Astrocyte (in vitro differentiated cells and primary cell): ENCODE data around the gene USP35. TPM values are rescaled to one million over a fixed set of nuclear protein-coding genes. Genes with fewer than 3 reads are reported as not detected.

Source experiments
- DNase-seq: peaks from one replicate; pipeline ENCODE4 v3.0.0-alpha.2; 2010; ENCODE audit warnings: low read depth
- FAIRE-seq: peaks from 2 replicates; lab custom pipeline; 2011; peaks lifted over from hg19 to GRCh38; lab: Jason Lieb, UNC
- H2AFZ ChIP-seq: 2 replicates; pipeline ENCODE4 v1.6.0; 2012; ENCODE audit warnings: low read depth, low read length, inconsistent platforms
- H3K27ac ChIP-seq: 2 replicates; pipeline ENCODE4 v1.5.1; 2011; ENCODE audit warnings: low read depth, low read length, inconsistent platforms
- H3K27me3 ChIP-seq: 2 replicates; pipeline ENCODE4 v1.6.0; 2011; ENCODE audit warnings: low read length, inconsistent platforms; ENCODE audit not compliant: insufficient read depth
- H3K36me3 ChIP-seq: 2 replicates; pipeline ENCODE4 v1.5.1; 2011; ENCODE audit warnings: low read length, inconsistent platforms; ENCODE audit not compliant: insufficient read depth
- H3K4me1 ChIP-seq: 2 replicates; pipeline ENCODE4 v1.5.1; 2011; ENCODE audit warnings: low read length, inconsistent platforms; ENCODE audit not compliant: insufficient read depth
- H3K4me2 ChIP-seq: 2 replicates; pipeline ENCODE4 v1.6.0; 2012; ENCODE audit warnings: low read length, inconsistent platforms
- H3K4me3 ChIP-seq: 2 replicates; pipeline ENCODE4 v1.5.1; 2011; ENCODE audit warnings: low read depth, mild to moderate bottlenecking, low read length, inconsistent platforms; ENCODE audit not compliant: insufficient read depth
- H3K79me2 ChIP-seq: 2 replicates; pipeline ENCODE4 v1.6.0; 2012; ENCODE audit warnings: mild to moderate bottlenecking, low read length, inconsistent platforms; ENCODE audit not compliant: insufficient read depth
- H3K9ac ChIP-seq: 2 replicates; pipeline ENCODE4 v1.6.0; 2012; ENCODE audit warnings: mild to moderate bottlenecking, low read length, inconsistent platforms
- H3K9me3 ChIP-seq: 2 replicates; pipeline ENCODE4 v1.5.1; 2012; ENCODE audit warnings: low read depth, mild to moderate bottlenecking, low read length, inconsistent platforms; ENCODE audit not compliant: insufficient read depth
- H4K20me1 ChIP-seq: 2 replicates; pipeline ENCODE4 v1.6.0; 2012; ENCODE audit warnings: low read length, inconsistent platforms; ENCODE audit not compliant: insufficient read depth
- H3K27ac Mint-ChIP-seq: one replicate; pipeline ENCODE4 v1.8.0; 2021; ENCODE audit warnings: mild to moderate bottlenecking, mixed read lengths; ENCODE audit not compliant: unreplicated experiment
- H3K27me3 Mint-ChIP-seq: one replicate; pipeline ENCODE4 v1.8.0; 2021; ENCODE audit warnings: low read depth, mixed read lengths; ENCODE audit not compliant: unreplicated experiment
- H3K36me3 Mint-ChIP-seq: one replicate; pipeline ENCODE4 v1.8.0; 2021; ENCODE audit warnings: low read depth, mixed read lengths; ENCODE audit not compliant: unreplicated experiment
- H3K4me1 Mint-ChIP-seq: one replicate; pipeline ENCODE4 v1.8.0; 2021; ENCODE audit warnings: low read depth, mixed read lengths; ENCODE audit not compliant: unreplicated experiment
- H3K4me3 Mint-ChIP-seq: one replicate; pipeline ENCODE4 v1.8.0; 2021; ENCODE audit warnings: mild to moderate bottlenecking, moderate library complexity, mixed read lengths; ENCODE audit not compliant: unreplicated experiment
- H3K9me3 Mint-ChIP-seq: one replicate; pipeline ENCODE4 v1.8.0; 2021; ENCODE audit warnings: mild to moderate bottlenecking, mixed read lengths; ENCODE audit not compliant: unreplicated experiment
- EZH2 ChIP-seq: IDR thresholded peaks from 2 replicates; pipeline ENCODE4 v1.6.1; 2012; ENCODE audit warnings: mild to moderate bottlenecking, low read length, inconsistent platforms; ENCODE audit not compliant: insufficient read depth
- total RNA-seq: library from RNA; stranded (reverse); gene quantifications from 2 replicates; pipeline ENCODE4 v1.2.1, GENCODE V29; 2021
- TF ChIP-seq, protein P1 (sequence below): IDR thresholded peaks from 2 replicates; pipeline ENCODE4 v1.5.1; 2011; ENCODE audit warnings: low read depth, mild to moderate bottlenecking, inconsistent platforms, low read length, moderate library complexity; ENCODE audit not compliant: insufficient read depth

USP35 gene
- total RNA-seq, 1 donor from 2014 or later = 16.2 TPM

GRCh38 chr11:78196661-78197091 lies 8.0 kb downstream of the USP35 start:
- Histone ChIP-seq H3K79me2 (peaks cover 21% of the 10 kb centered on the region), H4K20me1 (peaks cover 95% of the 10 kb centered on the region), H2AFZ (no peak overlapping the region), H3K36me3 (peaks cover 10% of the 10 kb centered on the region), H3K4me2 (no peak overlapping the region), H3K9ac (no peak overlapping the region), H3K27ac (no peak overlapping the region), H3K27me3 (no peaks in the 10 kb centered on the region), H3K4me1 (peaks cover 3% of the 10 kb centered on the region), H3K9me3 (no peaks in the 10 kb centered on the region), H3K4me3 (no peak overlapping the region)
- FAIRE-seq = no peak
- H3K36me3 Mint-ChIP-seq = peaks cover 19% of the 10 kb centered on the region
- DNase-seq = no peak
- H3K9me3 Mint-ChIP-seq = no peaks in the 10 kb centered on the region
- no peak overlapping the region for H3K4me3 Mint-ChIP-seq
- peaks cover 13% of the 10 kb centered on the region for H3K4me1 Mint-ChIP-seq
- TF ChIP-seq, protein P1, sequence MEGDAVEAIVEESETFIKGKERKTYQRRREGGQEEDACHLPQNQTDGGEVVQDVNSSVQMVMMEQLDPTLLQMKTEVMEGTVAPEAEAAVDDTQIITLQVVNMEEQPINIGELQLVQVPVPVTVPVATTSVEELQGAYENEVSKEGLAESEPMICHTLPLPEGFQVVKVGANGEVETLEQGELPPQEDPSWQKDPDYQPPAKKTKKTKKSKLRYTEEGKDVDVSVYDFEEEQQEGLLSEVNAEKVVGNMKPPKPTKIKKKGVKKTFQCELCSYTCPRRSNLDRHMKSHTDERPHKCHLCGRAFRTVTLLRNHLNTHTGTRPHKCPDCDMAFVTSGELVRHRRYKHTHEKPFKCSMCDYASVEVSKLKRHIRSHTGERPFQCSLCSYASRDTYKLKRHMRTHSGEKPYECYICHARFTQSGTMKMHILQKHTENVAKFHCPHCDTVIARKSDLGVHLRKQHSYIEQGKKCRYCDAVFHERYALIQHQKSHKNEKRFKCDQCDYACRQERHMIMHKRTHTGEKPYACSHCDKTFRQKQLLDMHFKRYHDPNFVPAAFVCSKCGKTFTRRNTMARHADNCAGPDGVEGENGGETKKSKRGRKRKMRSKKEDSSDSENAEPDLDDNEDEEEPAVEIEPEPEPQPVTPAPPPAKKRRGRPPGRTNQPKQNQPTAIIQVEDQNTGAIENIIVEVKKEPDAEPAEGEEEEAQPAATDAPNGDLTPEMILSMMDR = no peak
- TF ChIP-seq EZH2 = no peak
- H3K27me3 Mint-ChIP-seq = no peaks in the 10 kb centered on the region
- H3K27ac Mint-ChIP-seq = no peak overlapping the region

DNA sequence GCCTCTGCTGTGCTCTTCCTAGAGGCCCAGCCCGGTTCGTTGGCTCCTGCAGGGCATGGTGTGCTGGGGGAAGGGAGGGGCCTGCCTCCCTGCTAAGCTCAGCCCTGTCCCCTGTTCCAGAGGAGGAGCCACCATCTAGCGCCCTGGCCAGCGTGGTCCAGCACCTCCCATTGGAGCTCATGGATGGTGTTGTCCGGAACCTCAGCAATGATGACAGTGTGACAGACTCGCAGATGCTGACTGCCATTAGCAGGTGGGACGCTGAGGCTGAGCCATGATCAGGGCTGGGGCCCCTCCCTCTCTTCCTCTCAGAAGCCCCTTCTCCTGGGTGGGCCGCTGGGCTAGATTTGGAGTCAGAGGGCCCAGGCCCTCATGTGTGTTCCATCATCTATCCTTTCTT lies 9.1 kb downstream of the USP35 start:
- Histone ChIP-seq H3K36me3 (peaks cover 10% of the 10 kb centered on the region), H3K27ac (no peak overlapping the region), H3K27me3 (no peaks in the 10 kb centered on the region), H3K4me2 (no peak overlapping the region), H3K4me3 (no peak overlapping the region), H3K4me1 (peaks cover 2% of the 10 kb centered on the region), H3K9me3 (no peaks in the 10 kb centered on the region), H3K9ac (no peak overlapping the region), H4K20me1 (peaks cover 93% of the 10 kb centered on the region), H3K79me2 (peaks cover 16% of the 10 kb centered on the region), H2AFZ (no peak overlapping the region)
- Mint-ChIP-seq H3K27ac (no peak overlapping the region), H3K36me3 (peaks cover 24% of the 10 kb centered on the region), H3K9me3 (no peaks in the 10 kb centered on the region), H3K27me3 (no peaks in the 10 kb centered on the region), H3K4me3 (no peak overlapping the region), H3K4me1 (peaks cover 13% of the 10 kb centered on the region)
- DNase-seq (no peak), FAIRE-seq (no peak)
- TF ChIP-seq EZH2 = no peak
- TF ChIP-seq, protein P1 = no peak

DNA sequence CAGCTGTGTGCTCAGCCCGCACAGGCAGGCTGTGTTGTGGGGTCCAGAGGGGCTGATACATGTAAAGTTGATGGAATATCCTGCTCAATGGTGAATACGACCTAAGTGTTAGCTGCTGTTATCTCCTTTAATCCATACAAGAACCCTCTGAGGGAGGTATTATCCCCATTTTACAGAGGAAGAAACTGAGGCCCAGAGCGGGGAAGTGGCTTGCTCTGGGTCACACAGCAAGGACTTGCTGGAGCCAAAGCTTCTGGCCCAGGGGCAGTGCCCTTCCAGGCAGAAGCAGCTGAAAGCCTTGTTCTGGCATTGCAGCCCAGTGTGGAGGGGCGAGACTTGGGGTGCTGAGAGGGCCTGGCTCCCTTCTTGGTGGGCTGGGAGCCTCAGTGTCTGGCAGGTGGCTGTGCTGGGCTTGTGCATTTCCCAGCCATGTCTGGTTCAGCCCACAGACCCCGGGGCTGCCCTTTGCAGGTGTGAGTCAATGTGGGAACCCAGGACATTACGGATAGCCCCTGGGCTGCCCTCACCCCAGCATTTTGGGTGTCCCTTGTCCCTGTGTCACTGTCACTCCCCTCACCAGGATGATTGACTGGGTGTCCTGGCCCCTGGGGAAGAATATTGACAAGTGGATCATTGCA lies 10.4 kb downstream of the USP35 start:
- Histone ChIP-seq H2AFZ (no peak overlapping the region), H3K27me3 (no peaks in the 10 kb centered on the region), H3K9me3 (no peaks in the 10 kb centered on the region), H3K4me3 (no peak overlapping the region), H3K36me3 (peaks cover 10% of the 10 kb centered on the region), H3K9ac (no peak overlapping the region), H3K79me2 (peaks cover 16% of the 10 kb centered on the region), H3K4me2 (no peak overlapping the region), H3K4me1 (no peaks in the 10 kb centered on the region), H3K27ac (no peak overlapping the region), H4K20me1 (peaks cover 87% of the 10 kb centered on the region)
- H3K27me3 Mint-ChIP-seq = no peaks in the 10 kb centered on the region
- FAIRE-seq (no peak), DNase-seq (no peak)
- H3K4me1 Mint-ChIP-seq = peaks cover 15% of the 10 kb centered on the region
- H3K4me3 Mint-ChIP-seq = no peak overlapping the region
- no peak overlapping the region for H3K27ac Mint-ChIP-seq
- no peaks in the 10 kb centered on the region for H3K9me3 Mint-ChIP-seq
- peaks cover 27% of the 10 kb centered on the region for H3K36me3 Mint-ChIP-seq
- TF ChIP-seq, protein P1 = no peak
- TF ChIP-seq EZH2 = no peak
